ENCODE results near the gene DMAP1. TPM values are rescaled to one million over a fixed set of nuclear protein-coding genes. Genes with fewer than 3 reads are reported as not detected.

The DMAP1 gene
- total and polyA plus RNA-seq, 8 donors, result 29.7 to 141 (median 66.6) TPM

GRCh38 chr1:44262816-44263567, 49.7 kb downstream of the DMAP1 start:
- H3K27ac ChIP-seq, result no peak overlapping the region
- no peak overlapping the region for H3K4me3 ChIP-seq
- TF ChIP-seq EP300 (IDR thresholded peaks at IDR 0.05) (no peak), POLR2AphosphoS5 (IDR thresholded peaks at IDR 0.05) (no peak), POLR2A (IDR thresholded peaks at IDR 0.05) (no peak)
- TF ChIP-seq, protein P1, sequence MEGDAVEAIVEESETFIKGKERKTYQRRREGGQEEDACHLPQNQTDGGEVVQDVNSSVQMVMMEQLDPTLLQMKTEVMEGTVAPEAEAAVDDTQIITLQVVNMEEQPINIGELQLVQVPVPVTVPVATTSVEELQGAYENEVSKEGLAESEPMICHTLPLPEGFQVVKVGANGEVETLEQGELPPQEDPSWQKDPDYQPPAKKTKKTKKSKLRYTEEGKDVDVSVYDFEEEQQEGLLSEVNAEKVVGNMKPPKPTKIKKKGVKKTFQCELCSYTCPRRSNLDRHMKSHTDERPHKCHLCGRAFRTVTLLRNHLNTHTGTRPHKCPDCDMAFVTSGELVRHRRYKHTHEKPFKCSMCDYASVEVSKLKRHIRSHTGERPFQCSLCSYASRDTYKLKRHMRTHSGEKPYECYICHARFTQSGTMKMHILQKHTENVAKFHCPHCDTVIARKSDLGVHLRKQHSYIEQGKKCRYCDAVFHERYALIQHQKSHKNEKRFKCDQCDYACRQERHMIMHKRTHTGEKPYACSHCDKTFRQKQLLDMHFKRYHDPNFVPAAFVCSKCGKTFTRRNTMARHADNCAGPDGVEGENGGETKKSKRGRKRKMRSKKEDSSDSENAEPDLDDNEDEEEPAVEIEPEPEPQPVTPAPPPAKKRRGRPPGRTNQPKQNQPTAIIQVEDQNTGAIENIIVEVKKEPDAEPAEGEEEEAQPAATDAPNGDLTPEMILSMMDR (IDR thresholded peaks at IDR 0.05), result no peak
- no peaks in the 10 kb centered on the region for H3K27me3 ChIP-seq
- H3K36me3 ChIP-seq, result peaks cover 0 to 7% (median 0%) of the 10 kb centered on the region in 4 donors
- H3K9me3 ChIP-seq, result no peaks in the 10 kb centered on the region
- DNase-seq, result no peak
- intact Hi-C loops (cut with DNase I; ENCODE audit: low total_unique reads), result no loop called here
- 80 to 94% (median 88%) methylated on average over 4 of the region's 4 CpGs for WGBS, 5 donors
- H3K4me1 ChIP-seq, result peaks cover 0 to 34% (median 15%) of the 10 kb centered on the region in 4 donors

GRCh38 chr1:44263568-44264450, 50.5 kb downstream of the DMAP1 start:
- Histone ChIP-seq H3K36me3 (peaks cover 0 to under 1% (median 0%) of the 10 kb centered on the region in 4 donors), H3K9me3 (no peaks in the 10 kb centered on the region), H3K27ac (no peak overlapping the region), H3K27me3 (no peaks in the 10 kb centered on the region), H3K4me3 (no peak overlapping the region), H3K4me1 (peaks cover 0 to 34% (median 17%) of the 10 kb centered on the region in 4 donors)
- WGBS, 5 donors, result 92 to 96% (median 93%) methylated on average over 9 of the region's 9 CpGs
- DNase-seq, result no peak
- no peak for TF ChIP-seq POLR2A (IDR thresholded peaks at IDR 0.05)
- TF ChIP-seq EP300 (IDR thresholded peaks at IDR 0.05), result no peak
- no peak for TF ChIP-seq POLR2AphosphoS5 (IDR thresholded peaks at IDR 0.05)
- TF ChIP-seq, protein P1 (IDR thresholded peaks at IDR 0.05), result no peak
- intact Hi-C loops (cut with DNase I; ENCODE audit: low total_unique reads), result no loop called here

DNA sequence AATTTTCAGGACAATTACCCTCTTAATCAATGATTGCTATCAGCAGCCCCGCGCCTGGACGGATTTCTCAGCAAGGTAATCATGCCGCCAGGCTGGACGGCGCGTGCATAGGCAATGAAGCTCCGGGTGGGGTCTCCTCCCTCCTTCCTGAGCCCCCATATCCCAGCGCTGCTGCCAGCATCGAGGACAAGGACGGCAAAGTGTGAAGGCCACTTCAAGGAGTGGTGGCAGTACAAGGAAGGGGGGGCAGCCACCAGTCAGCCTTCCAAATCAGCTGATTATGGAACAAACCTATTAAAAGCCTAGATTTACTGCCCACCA, 51.1 kb downstream of the DMAP1 start:
- intact Hi-C loops (cut with DNase I; ENCODE audit: low total_unique reads), result no loop called here
- no peaks in the 10 kb centered on the region for H3K27me3 ChIP-seq
- no peak overlapping the region for H3K27ac ChIP-seq
- no peaks in the 10 kb centered on the region for H3K36me3 ChIP-seq
- H3K4me3 ChIP-seq, result no peak overlapping the region
- no peaks in the 10 kb centered on the region for H3K9me3 ChIP-seq
- no peak for TF ChIP-seq POLR2A (IDR thresholded peaks at IDR 0.05)
- H3K4me1 ChIP-seq, result peaks cover 0 to 34% (median 17%) of the 10 kb centered on the region in 4 donors
- DNase-seq, result no peak
- WGBS, 5 donors, result 91 to 95% (median 93%) methylated on average over 11 of the region's 11 CpGs

DNA sequence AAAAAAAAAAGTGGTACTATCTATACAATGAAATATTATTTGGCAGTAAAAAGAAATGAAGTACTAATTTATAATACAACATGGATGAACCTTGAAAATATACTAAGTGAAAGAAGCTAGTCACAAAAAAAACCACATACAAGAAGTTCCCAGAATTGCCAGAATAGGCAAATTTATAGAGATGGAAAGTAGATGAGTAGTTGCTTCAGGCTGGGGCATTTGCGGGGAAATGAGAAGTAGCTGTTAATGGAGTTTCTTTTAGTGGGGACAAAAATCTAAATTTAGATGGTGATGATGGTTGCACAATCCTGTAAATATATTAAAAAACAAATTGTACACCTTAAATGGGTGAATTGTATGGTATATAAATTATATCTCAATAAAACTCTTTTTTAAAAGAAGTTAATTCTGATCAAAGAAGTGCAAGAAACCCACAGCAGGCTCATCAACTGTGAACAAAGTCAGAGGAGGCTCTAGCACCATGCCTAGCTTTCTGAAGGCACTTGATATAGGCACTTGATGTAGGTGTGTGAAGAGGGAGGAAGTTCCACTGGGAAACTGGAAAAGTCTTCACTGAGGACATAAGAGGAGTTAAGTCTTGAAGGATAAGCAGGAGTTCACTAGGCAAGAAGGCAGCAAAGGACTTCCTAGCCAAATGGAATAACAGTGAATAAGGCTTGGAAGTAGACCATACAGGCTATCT, 52.5 kb downstream of the DMAP1 start:
- no peak overlapping the region for H3K27ac ChIP-seq
- 86 to 97% (median 93%) methylated on average over 1 of the region's 1 CpG for WGBS, 5 donors

More for the DNA sequence above, 52.5 kb downstream of the DMAP1 start:
- H3K27me3 ChIP-seq, result no peaks in the 10 kb centered on the region
- H3K4me1 ChIP-seq, result peaks cover 0 to 31% (median 16%) of the 10 kb centered on the region in 4 donors
- no peaks in the 10 kb centered on the region for H3K36me3 ChIP-seq
- TF ChIP-seq POLR2A (IDR thresholded peaks at IDR 0.05) (no peak), EP300 (IDR thresholded peaks at IDR 0.05) (no peak)
- intact Hi-C loops (cut with DNase I; ENCODE audit: low total_unique reads), result no loop called here
- H3K9me3 ChIP-seq, result no peaks in the 10 kb centered on the region
- DNase-seq, result no peak
- H3K4me3 ChIP-seq, result no peak overlapping the region
